Rectal smooth muscle tissue (tissue), 1 donor: Measurements from ENCODE around the gene R3HCC1L.

Source experiments
- H3K27ac ChIP-seq: one replicate; pipeline ENCODE4 v1.7.0; 2013; ENCODE audit warnings: low read depth, low read length, inconsistent platforms
- H3K27me3 ChIP-seq: one replicate; pipeline ENCODE4 v1.7.0; 2013; ENCODE audit warnings: low read length; ENCODE audit not compliant: control insufficient read depth, insufficient read depth
- H3K36me3 ChIP-seq: one replicate; pipeline ENCODE4 v1.7.0; 2013; ENCODE audit warnings: low read length; ENCODE audit not compliant: control insufficient read depth, insufficient read depth
- H3K4me1 ChIP-seq: one replicate; pipeline ENCODE4 v1.7.0; 2013; ENCODE audit warnings: low read length; ENCODE audit not compliant: control insufficient read depth, insufficient read depth
- H3K4me3 ChIP-seq: one replicate; pipeline ENCODE4 v1.7.0; 2013; ENCODE audit warnings: low read length
- H3K9ac ChIP-seq: one replicate; pipeline ENCODE4 v1.7.0; 2013; ENCODE audit warnings: low read length

The R3HCC1L gene

GRCh38 chr10:98196985-98197384 lies 62.5 kb downstream of the R3HCC1L start:
- H3K4me3 ChIP-seq: no peak overlapping the region
- no peak overlapping the region for H3K27ac ChIP-seq
- no peaks in the 10 kb centered on the region for H3K36me3 ChIP-seq
- no peaks in the 10 kb centered on the region for H3K4me1 ChIP-seq
- no peak overlapping the region for H3K9ac ChIP-seq
- H3K27me3 ChIP-seq: no peaks in the 10 kb centered on the region

- H3K36me3 ChIP-seq: no peaks in the 10 kb centered on the region
- no peaks in the 10 kb centered on the region for H3K27me3 ChIP-seq
- H3K27ac ChIP-seq: no peak overlapping the region
- H3K9ac ChIP-seq: no peak overlapping the region
- H3K4me1 ChIP-seq: no peaks in the 10 kb centered on the region
- H3K4me3 ChIP-seq: no peak overlapping the region
These were observed 67.3 kb downstream of the R3HCC1L start for GRCh38 chr10:98201760-98202159.

- H3K4me3 ChIP-seq: no peak overlapping the region
- H3K4me1 ChIP-seq: no peaks in the 10 kb centered on the region
- H3K27me3 ChIP-seq: no peaks in the 10 kb centered on the region
- no peak overlapping the region for H3K9ac ChIP-seq
- no peak overlapping the region for H3K27ac ChIP-seq
- H3K36me3 ChIP-seq: no peaks in the 10 kb centered on the region
These were observed 67.9 kb downstream of the R3HCC1L start for GRCh38 chr10:98202378-98202777.

GRCh38 chr10:98205351-98205750 lies 70.9 kb downstream of the R3HCC1L start:
- Histone ChIP-seq H3K36me3 (peaks cover 2% of the 10 kb centered on the region), H3K27me3 (no peaks in the 10 kb centered on the region), H3K4me1 (no peaks in the 10 kb centered on the region), H3K27ac (no peak overlapping the region), H3K9ac (no peak overlapping the region), H3K4me3 (no peak overlapping the region)

- no peak overlapping the region for H3K4me3 ChIP-seq
- no peak overlapping the region for H3K9ac ChIP-seq
- peaks cover 2% of the 10 kb centered on the region for H3K36me3 ChIP-seq
- H3K27me3 ChIP-seq: no peaks in the 10 kb centered on the region
- H3K27ac ChIP-seq: no peak overlapping the region
- no peaks in the 10 kb centered on the region for H3K4me1 ChIP-seq
These were observed 74.5 kb downstream of the R3HCC1L start for GRCh38 chr10:98208925-98209324.

- no peaks in the 10 kb centered on the region for H3K4me1 ChIP-seq
These were observed 75.0 kb downstream of the R3HCC1L start for GRCh38 chr10:98209441-98209840.

GRCh38 chr10:98212196-98212595 lies 77.7 kb downstream of the R3HCC1L start:
- H3K36me3 ChIP-seq: peaks cover 2% of the 10 kb centered on the region
- no peak overlapping the region for H3K27ac ChIP-seq

More at GRCh38 chr10:98209441-98209840, 75.0 kb downstream of the R3HCC1L start:
- peaks cover 2% of the 10 kb centered on the region for H3K36me3 ChIP-seq
- no peak overlapping the region for H3K27ac ChIP-seq
- H3K9ac ChIP-seq: no peak overlapping the region
- H3K27me3 ChIP-seq: no peaks in the 10 kb centered on the region
- no peak overlapping the region for H3K4me3 ChIP-seq

GRCh38 chr10:98213740-98214139 lies 79.3 kb downstream of the R3HCC1L start:
- Histone ChIP-seq H3K27ac (no peak overlapping the region), H3K27me3 (no peaks in the 10 kb centered on the region), H3K4me1 (no peaks in the 10 kb centered on the region), H3K36me3 (no peaks in the 10 kb centered on the region), H3K9ac (no peak overlapping the region), H3K4me3 (no peak overlapping the region)

More at GRCh38 chr10:98212196-98212595, 77.7 kb downstream of the R3HCC1L start:
- H3K4me1 ChIP-seq: no peaks in the 10 kb centered on the region
- H3K27me3 ChIP-seq: no peaks in the 10 kb centered on the region
- no peak overlapping the region for H3K4me3 ChIP-seq
- no peak overlapping the region for H3K9ac ChIP-seq

- no peak overlapping the region for H3K27ac ChIP-seq
- no peak overlapping the region for H3K4me3 ChIP-seq
- H3K36me3 ChIP-seq: no peaks in the 10 kb centered on the region
- no peaks in the 10 kb centered on the region for H3K27me3 ChIP-seq
- H3K4me1 ChIP-seq: no peaks in the 10 kb centered on the region
- H3K9ac ChIP-seq: no peak overlapping the region
These were observed 80.9 kb downstream of the R3HCC1L start for GRCh38 chr10:98215373-98215772.

- Histone ChIP-seq H3K9ac (no peak overlapping the region), H3K4me1 (no peaks in the 10 kb centered on the region), H3K4me3 (no peak overlapping the region), H3K27ac (no peak overlapping the region), H3K36me3 (no peaks in the 10 kb centered on the region), H3K27me3 (no peaks in the 10 kb centered on the region)
These were observed 83.3 kb downstream of the R3HCC1L start for GRCh38 chr10:98217801-98218200.

GRCh38 chr10:98223874-98224273 lies 89.4 kb downstream of the R3HCC1L start:
- Histone ChIP-seq H3K27ac (no peak overlapping the region), H3K4me3 (no peak overlapping the region), H3K4me1 (no peaks in the 10 kb centered on the region), H3K36me3 (no peaks in the 10 kb centered on the region), H3K27me3 (no peaks in the 10 kb centered on the region), H3K9ac (no peak overlapping the region)

GRCh38 chr10:98224509-98224908 lies 90.1 kb downstream of the R3HCC1L start:
- Histone ChIP-seq H3K9ac (no peak overlapping the region), H3K4me3 (no peak overlapping the region), H3K27ac (no peak overlapping the region), H3K36me3 (no peaks in the 10 kb centered on the region), H3K27me3 (no peaks in the 10 kb centered on the region), H3K4me1 (no peaks in the 10 kb centered on the region)

GRCh38 chr10:98224996-98225395 lies 90.5 kb downstream of the R3HCC1L start:
- no peaks in the 10 kb centered on the region for H3K36me3 ChIP-seq
- no peaks in the 10 kb centered on the region for H3K4me1 ChIP-seq
- H3K27me3 ChIP-seq: no peaks in the 10 kb centered on the region
- H3K4me3 ChIP-seq: no peak overlapping the region
- H3K9ac ChIP-seq: no peak overlapping the region
- no peak overlapping the region for H3K27ac ChIP-seq
